GM12878 (cell line): Measurements from ENCODE around the gene TEFM. TPM values are rescaled to one million over a fixed set of nuclear protein-coding genes. Genes with fewer than 3 reads are reported as not detected.

Experiments used
- ATF7 ChIP-seq: fragments of 450-650 bp; IDR thresholded peaks from 2 replicates; pipeline ENCODE4 v1.6.1; 2016; ENCODE audit warnings: low read depth, mild to moderate bottlenecking
- BCL11A ChIP-seq: IDR thresholded peaks from 2 replicates; pipeline ENCODE4 v1.6.1; 2011; ENCODE audit warnings: low read depth, low read length
- BCL3 ChIP-seq: IDR thresholded peaks from 2 replicates; pipeline ENCODE4 v1.6.1; 2011; ENCODE audit warnings: borderline replicate concordance, low read depth, mild to moderate bottlenecking, moderate library complexity, low read length; ENCODE audit not compliant: insufficient read depth, poor library complexity, severe bottlenecking
- BRCA1 ChIP-seq: IDR thresholded peaks from 2 replicates; pipeline ENCODE4 v1.6.1; 2011; ENCODE audit warnings: low read depth, low read length, improper control_type of control experiment
- GABPA ChIP-seq: IDR thresholded peaks from 2 replicates; pipeline ENCODE4 v1.6.1; 2014; ENCODE audit warnings: antibody characterized with exemption, low read depth, mild to moderate bottlenecking, inconsistent platforms
- HDAC6 ChIP-seq: fragments of 200-600 bp; sonication (generic); IDR thresholded peaks from one replicate; pipeline ENCODE4 v1.8.0; 2017; ENCODE audit warnings: antibody characterized with exemption; ENCODE audit not compliant: unreplicated experiment
- HSF1 ChIP-seq: fragments of 150-350 bp; IDR thresholded peaks from 2 replicates; pipeline ENCODE4 v1.6.1; 2014; ENCODE audit warnings: mild to moderate bottlenecking, low read depth, low read length
- KAT2A ChIP-seq: conservative IDR thresholded peaks from 2 replicates; pipeline ENCODE4 v1.6.1; 2011; ENCODE audit warnings: low read depth, low read length; ENCODE audit not compliant: control insufficient read depth
- LARP7 ChIP-seq: fragments of 450-650 bp; IDR thresholded peaks from 2 replicates; pipeline ENCODE4 v1.6.1; 2017; ENCODE audit warnings: mild to moderate bottlenecking
- MLLT1 ChIP-seq: fragments of 450-650 bp; IDR thresholded peaks from 2 replicates; pipeline ENCODE4 v1.6.1; 2016; ENCODE audit warnings: mild to moderate bottlenecking
- MYB ChIP-seq: fragments of 150-350 bp; IDR thresholded peaks from 2 replicates; pipeline ENCODE4 v1.6.1; 2014; ENCODE audit warnings: mild to moderate bottlenecking, low read depth, low read length, borderline replicate concordance
- MYC ChIP-seq: IDR thresholded peaks from 2 replicates; pipeline ENCODE4 v1.6.1; 2011; ENCODE audit warnings: mild to moderate bottlenecking, low read length, moderate library complexity, inconsistent platforms; ENCODE audit not compliant: insufficient read depth, insufficient replicate concordance, insufficient read length, severe bottlenecking
- NFIC ChIP-seq: IDR thresholded peaks from 2 replicates; pipeline ENCODE4 v1.6.1; 2012; ENCODE audit warnings: low read depth, mild to moderate bottlenecking, inconsistent platforms, low read length, moderate library complexity
- NFYA ChIP-seq: IDR thresholded peaks from 2 replicates; pipeline ENCODE4 v1.6.1; 2011; ENCODE audit warnings: low read depth, mild to moderate bottlenecking, low read length, improper control_type of control experiment, borderline replicate concordance
- NR2C1 ChIP-seq: fragments of 450-650 bp; IDR thresholded peaks from 2 replicates; pipeline ENCODE4 v1.6.1; 2017; ENCODE audit warnings: antibody characterized with exemption, mild to moderate bottlenecking, moderate library complexity
- PBX3 ChIP-seq: IDR thresholded peaks from 2 replicates; pipeline ENCODE4 v1.6.1; 2011; ENCODE audit warnings: mild to moderate bottlenecking, low read depth, low read length, moderate library complexity; ENCODE audit not compliant: insufficient replicate concordance
- SPI1 ChIP-seq: IDR thresholded peaks from 2 replicates; pipeline ENCODE4 v1.6.1; 2011; ENCODE audit warnings: low read depth, mild to moderate bottlenecking, low read length, moderate library complexity, borderline replicate concordance; ENCODE audit not compliant: insufficient read depth
- SREBF1 ChIP-seq: IDR thresholded peaks from 2 replicates; pipeline ENCODE4 v1.6.1; 2012; ENCODE audit warnings: mild to moderate bottlenecking, low read length
- TARDBP ChIP-seq: IDR thresholded peaks from 2 replicates; pipeline ENCODE4 v1.6.1; 2016; ENCODE audit warnings: borderline replicate concordance
- ZBED1 ChIP-seq: IDR thresholded peaks from 2 replicates; pipeline ENCODE4 v1.6.1; 2016; ENCODE audit warnings: borderline replicate concordance
- ZBTB33 ChIP-seq: fragments of 450-650 bp; IDR thresholded peaks from 2 replicates; pipeline ENCODE4 v1.6.1; 2017; ENCODE audit warnings: mild to moderate bottlenecking
- ZNF217 ChIP-seq: fragments of 450-650 bp; IDR thresholded peaks from 2 replicates; pipeline ENCODE4 v1.6.1; 2017; ENCODE audit warnings: antibody characterized with exemption, mild to moderate bottlenecking
- ZNF622 ChIP-seq: fragments of 450-650 bp; IDR thresholded peaks from 2 replicates; pipeline ENCODE4 v1.6.1; 2017; ENCODE audit warnings: mild to moderate bottlenecking, inconsistent platforms
- polyA plus RNA-seq, 11 experiments: library from polyadenylated mRNA; depleted of rRNA in 4 of 11; unstranded in 6 of 11; stranded (reverse) in 5 of 11; fragments of >200 nt; fragmentation: Nextera tagmentation in 4 of 11; fragmentation: Illumina TruSeq in 1 of 11; extraction: Ambion mirVana in 4 of 11; extraction: Trizol in 1 of 11; gene quantifications; 1 replicate in 1 of 11; 2 replicates in 10 of 11; pipeline versions ENCODE4 v1.2.1 to v1.2.3, GENCODE V29; 2011 to 2016; ENCODE audit warnings: inconsistent platforms in 2 of 11, missing spikeins in 2 of 11, low read depth in 1 of 11
- total RNA-seq, 4 experiments: library from RNA; depleted of rRNA in 3 of 4; stranded (reverse); fragments of >200 nt in 3 of 4; fragmentation: Illumina TruSeq in 1 of 4; extraction: Trizol in 1 of 4; gene quantifications; 2 replicates each; pipeline versions ENCODE4 v1.2.1 to v1.2.3, GENCODE V29; 2013 to 2021

TEFM gene
- total and polyA plus RNA-seq, 10 of the 15 experiments (the other 5 are each of a cell fraction or from before 2014, with no cell fraction given), result 11.5 to 57.1 (median 28.6) TPM

GRCh38 chr17:30906101-30906911 is at the start of gene TEFM (continued):
- no peak for TF ChIP-seq BCL3
- TF ChIP-seq NFYA, result no peak
- TF ChIP-seq ZNF217, result no peak; the same call in 1 of the 2 replicates
- TF ChIP-seq NR2C1, result peak; percentile 69
- peak; percentile 41; the same call in 1 of the 2 replicates for TF ChIP-seq MLLT1
- no peak for TF ChIP-seq MYC
- no peak for TF ChIP-seq PBX3
- TF ChIP-seq SPI1, result peak; percentile 19; the same call in 1 of the 2 replicates
- no peak for TF ChIP-seq ZNF622
- peak; percentile 67; the same call in 1 of the 2 replicates for TF ChIP-seq HSF1
- no peak; the same call in 1 of the 2 replicates for TF ChIP-seq MYB
- TF ChIP-seq NFIC, result 0 out of 2 replicates have a peak, but pooled peaks have one; percentile 30
- TF ChIP-seq BRCA1, result no peak
- TF ChIP-seq BCL11A, result no peak
- TF ChIP-seq ZBED1, result no peak
- TF ChIP-seq ATF7, result peak; percentile 37; the same call in 1 of the 2 replicates
- TF ChIP-seq GABPA, result peak; percentile 98
- TF ChIP-seq HDAC6, result no peak
- no peak for TF ChIP-seq SREBF1
- TF ChIP-seq ZBTB33, result 0 out of 2 replicates have a peak, but pooled peaks have one; percentile 31
- TF ChIP-seq LARP7, result peak; percentile 83
- no peak; the same call in 1 of the 2 replicates for TF ChIP-seq TARDBP
- no peak for TF ChIP-seq KAT2A
